ENCODE measurements around the gene TBX18.

DNA sequence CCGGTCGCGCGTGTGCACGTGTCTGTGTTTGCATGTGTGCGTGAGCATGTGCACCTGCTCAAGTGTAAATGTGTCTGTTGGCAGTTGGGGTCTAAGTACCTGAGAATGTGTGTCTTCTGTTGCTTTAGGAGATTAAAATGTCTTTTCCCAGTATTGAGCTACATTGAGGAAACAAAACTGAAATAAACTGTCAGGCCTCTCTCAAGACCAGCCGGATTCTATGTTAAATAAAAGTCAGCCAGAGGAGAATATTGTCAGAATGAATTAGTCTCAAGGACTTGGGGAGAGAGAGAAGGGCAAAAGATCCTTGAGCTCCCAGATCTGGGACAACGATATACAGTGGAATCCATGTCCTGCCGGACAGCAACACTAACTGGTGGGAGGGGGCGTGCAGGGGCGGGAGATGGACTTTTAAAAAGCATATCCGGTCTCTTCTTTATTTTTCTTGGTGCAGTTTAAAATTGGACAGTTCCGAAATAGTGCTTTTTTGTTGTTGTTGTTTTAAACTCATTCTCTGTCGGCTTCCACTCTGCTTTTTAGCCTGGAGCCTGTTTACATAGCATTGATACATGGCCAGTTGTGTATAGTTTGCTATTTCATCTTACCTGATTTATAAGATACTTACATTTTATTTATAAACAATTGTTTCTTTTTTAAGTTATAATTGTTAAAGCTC is 3.3 kb upstream of the TBX18 start:
- TF ChIP-seq, protein P1, sequence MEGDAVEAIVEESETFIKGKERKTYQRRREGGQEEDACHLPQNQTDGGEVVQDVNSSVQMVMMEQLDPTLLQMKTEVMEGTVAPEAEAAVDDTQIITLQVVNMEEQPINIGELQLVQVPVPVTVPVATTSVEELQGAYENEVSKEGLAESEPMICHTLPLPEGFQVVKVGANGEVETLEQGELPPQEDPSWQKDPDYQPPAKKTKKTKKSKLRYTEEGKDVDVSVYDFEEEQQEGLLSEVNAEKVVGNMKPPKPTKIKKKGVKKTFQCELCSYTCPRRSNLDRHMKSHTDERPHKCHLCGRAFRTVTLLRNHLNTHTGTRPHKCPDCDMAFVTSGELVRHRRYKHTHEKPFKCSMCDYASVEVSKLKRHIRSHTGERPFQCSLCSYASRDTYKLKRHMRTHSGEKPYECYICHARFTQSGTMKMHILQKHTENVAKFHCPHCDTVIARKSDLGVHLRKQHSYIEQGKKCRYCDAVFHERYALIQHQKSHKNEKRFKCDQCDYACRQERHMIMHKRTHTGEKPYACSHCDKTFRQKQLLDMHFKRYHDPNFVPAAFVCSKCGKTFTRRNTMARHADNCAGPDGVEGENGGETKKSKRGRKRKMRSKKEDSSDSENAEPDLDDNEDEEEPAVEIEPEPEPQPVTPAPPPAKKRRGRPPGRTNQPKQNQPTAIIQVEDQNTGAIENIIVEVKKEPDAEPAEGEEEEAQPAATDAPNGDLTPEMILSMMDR (IDR thresholded peaks at IDR 0.05) = no peak
- TF ChIP-seq POLR2A (IDR thresholded peaks at IDR 0.05) = no peak
